Measurements from ENCODE around the gene NRG2.

Gene NRG2

DNA sequence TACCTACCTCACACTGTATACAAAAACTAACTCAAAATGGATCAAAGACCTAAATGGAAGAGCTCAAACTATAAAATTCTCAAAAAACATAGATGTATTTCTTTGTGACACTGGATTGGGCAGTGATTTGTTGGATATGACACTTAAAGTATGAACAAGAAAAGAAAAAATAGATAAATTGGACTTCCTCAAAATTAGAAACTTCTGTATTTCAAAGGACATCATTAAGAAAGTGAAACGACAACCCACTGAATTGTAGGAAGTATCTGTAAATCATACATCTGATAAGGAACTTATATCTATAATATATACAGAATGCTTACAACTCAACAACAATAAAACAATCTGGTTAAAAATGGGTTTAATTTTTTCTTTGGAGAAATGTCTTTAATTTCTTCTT is 96.7 kb downstream of the NRG2 start:
- no peak for DNase-seq (ENCODE audit: low read depth)

GRCh38 chr5:139946006-139946405 is 97.1 kb downstream of the NRG2 start:
- DNase-seq (ENCODE audit: low read depth): no peak

- DNase-seq (ENCODE audit: low read depth): no peak
Observed at GRCh38 chr5:139942243-139942642, 100.9 kb downstream of the NRG2 start.

DNA sequence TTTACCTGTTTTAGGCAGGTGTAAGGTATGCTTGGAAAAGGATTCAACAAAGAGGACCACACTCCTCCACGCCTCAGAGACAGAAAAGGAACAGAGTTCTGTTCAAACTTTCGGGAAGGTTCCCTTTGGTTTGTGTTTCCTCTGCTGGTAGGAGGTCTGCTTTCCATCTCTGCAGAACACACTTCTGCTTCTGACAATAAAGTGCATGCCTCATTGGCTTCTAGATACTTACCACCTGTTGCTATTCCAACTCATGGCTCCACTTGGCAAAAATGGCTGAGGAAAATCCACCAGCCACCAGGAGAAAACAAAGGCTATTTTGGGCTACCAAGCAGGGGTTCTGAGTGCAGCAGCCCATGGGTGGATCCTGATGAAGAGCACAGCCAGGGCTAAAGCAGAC is 112.7 kb downstream of the NRG2 start:
- DNase-seq (ENCODE audit: low read depth): no peak

DNA sequence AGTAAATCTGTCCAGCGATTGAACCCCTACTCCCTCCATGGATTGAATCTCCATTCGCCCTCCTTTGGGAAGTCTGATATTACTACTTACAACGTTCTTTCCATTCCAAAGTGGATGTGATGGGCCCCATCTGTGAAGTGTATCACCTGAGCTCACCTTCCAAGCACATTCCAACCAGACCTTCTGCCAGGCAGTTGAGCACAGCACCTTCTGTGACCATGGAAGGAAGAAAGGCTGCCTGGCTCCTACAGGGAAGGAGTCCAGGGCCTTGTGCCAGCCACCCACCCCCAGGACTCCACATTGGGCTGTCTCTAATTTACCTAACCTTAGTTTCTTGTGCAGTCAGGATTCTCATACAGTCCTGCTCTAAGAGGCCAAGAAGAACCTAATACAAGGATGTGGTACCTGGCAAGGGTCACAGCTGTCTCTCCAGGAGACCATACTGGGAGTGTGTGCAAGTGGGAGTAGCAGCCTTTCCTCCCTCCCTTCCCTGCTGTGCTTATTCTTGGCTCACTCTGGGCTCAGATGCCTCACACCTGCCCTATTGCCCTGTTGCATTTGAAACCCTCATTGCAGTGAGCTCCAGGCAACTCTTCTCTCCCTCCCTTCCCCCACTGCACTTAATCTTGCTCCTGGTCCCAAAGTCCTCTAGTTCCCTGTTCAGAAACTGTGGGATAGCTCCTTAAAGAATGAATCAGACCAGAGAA is 116.1 kb downstream of the NRG2 start:
- DNase-seq (ENCODE audit: low read depth): no peak

DNA sequence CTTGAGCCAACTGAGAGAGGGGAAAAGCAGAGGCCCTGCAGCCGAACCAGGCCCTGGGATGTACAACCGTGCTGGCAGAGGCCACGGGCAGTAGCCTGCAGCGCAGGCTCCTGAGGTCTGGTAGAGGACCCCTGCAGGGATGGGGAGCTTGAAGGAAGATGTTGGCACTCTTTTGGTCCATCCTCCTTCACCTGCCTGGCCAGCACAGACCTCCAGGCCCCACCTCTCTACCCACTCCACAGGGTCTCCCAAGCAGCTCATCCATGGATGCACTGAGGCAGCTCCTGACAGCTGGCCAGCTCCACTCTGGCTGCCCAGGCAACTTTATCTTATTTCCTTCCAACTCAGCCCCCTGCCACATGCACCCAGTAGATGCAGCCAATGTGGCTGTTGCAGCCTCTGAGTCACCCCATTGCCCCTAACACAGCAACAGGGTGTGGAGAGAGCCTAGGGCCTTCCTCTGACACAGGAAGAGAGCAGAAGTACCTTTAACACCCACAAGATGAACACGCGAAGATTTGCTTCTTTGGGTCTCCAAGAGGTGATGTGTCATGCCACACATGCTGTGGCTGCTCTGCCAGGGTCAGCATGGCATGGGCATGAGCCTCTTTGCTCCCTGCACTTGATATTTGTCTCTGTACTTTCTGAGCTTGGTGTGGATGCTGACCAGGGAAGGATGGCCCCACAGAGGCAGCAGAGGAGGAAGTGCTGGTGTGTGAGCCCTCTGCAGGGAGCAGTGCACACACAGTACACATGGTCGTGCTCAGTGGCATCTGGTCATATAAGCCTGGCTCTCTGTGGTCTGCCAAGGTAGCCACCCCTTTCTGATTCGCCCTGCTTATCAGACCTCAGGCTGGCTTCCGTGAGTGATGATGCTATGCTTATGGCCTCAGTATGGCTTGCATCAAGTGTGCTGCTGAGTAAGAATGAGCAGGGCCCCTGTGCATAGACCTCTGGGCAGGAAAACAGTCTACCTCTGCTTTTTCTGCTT is 117.2 kb downstream of the NRG2 start:
- no peak for DNase-seq (ENCODE audit: low read depth)

DNA sequence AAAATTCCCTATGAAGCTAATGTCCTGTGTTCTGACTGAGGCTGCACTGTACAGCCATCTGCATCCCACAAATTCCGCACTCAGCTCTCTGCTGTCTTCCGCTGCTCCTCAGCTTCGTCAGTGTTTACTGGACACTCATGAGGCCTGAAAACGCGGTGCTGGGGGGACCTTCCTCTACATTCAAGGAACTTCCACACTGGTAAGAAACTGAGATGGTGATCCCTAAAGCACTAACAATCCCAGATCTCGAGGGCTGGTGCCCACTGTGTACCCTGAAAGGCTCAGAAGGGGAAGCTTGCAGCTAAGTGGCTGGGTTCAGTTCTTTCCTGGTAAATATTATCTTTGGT is 117.9 kb downstream of the NRG2 start:
- DNase-seq (ENCODE audit: low read depth): no peak

GRCh38 chr5:139924294-139925215 is 118.5 kb downstream of the NRG2 start:
- no peak for DNase-seq (ENCODE audit: low read depth)

- no peak for DNase-seq (ENCODE audit: low read depth)
Observed at GRCh38 chr5:139919308-139919707, 123.8 kb downstream of the NRG2 start.

GRCh38 chr5:139915834-139916233 is 127.3 kb downstream of the NRG2 start:
- DNase-seq (ENCODE audit: low read depth): no peak

DNA sequence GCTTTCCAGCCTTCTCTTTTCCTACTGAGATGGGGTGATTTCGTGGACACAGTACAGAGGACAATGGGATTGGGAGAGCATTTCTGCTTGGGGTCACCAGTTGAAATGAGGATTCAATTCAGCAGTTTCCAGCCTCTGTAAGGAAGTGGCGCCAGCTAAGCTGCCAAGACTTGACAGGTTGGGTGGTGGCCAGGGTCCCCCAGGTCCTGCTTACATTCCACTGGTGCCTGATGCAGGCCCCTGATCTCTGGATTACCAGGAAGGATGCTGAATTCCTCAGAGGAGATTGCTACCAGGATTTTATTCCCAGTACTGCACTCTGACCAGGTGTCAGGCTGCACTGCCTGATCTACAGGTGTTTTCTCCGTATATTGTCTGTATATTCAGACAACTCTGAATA is 127.8 kb downstream of the NRG2 start:
- no peak for DNase-seq (ENCODE audit: low read depth)

DNA sequence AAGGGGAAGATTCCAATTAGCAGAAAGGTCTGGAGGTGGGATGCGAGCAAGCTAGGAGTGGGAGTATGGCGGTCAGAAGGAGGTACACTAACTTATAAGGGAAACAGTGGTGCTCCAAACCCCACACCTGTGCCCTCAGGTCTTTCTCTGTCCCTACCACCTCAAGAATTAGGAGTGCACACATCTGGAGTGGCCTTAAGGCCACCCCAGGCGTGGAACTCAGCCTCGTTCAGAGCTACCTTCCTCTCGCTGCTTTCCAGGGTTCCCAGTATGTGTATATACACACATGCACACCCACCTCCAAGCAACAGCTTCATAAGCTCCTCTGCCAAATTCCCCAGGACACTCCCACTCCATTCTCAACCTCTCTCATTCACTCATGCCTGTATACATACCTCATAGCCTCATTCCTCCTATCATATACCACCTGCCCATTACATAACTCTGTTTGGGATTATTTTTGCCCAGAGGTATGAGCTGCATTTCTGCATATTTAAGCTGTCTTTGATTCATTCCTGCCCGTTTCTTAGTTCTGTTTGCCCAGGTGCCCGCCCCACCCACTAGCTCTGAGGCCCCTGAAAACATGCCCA is 128.8 kb downstream of the NRG2 start:
- DNase-seq (ENCODE audit: low read depth): no peak

GRCh38 chr5:139912804-139913203 is 130.3 kb downstream of the NRG2 start:
- DNase-seq (ENCODE audit: low read depth): no peak

GRCh38 chr5:139912158-139912557 is 130.9 kb downstream of the NRG2 start:
- DNase-seq (ENCODE audit: low read depth): no peak

GRCh38 chr5:139911425-139912120 is 131.5 kb downstream of the NRG2 start:
- DNase-seq (ENCODE audit: low read depth): no peak

DNA sequence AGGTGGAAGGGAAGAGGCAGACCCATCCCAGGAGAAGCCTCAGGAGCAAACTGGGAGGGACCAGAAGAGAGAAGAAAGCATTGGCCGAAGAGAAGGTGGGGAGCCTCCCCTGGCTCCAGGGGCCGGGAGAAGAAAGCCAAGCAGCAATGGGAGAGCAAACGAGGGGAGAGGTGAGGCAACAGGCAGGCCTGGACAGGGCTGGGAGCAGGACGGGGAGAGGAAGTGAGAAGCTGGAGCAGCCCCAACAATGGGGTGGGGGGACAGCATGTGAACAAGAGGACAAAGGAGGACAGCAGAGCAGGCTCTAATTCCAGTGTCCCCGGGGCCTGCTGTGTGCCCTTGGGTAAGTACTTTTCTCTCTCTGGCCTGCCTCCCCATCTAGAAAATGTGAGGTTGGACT is 132.2 kb downstream of the NRG2 start:
- no peak for DNase-seq (ENCODE audit: low read depth)

- DNase-seq (ENCODE audit: low read depth): no peak
Observed at GRCh38 chr5:139910036-139910435, 133.1 kb downstream of the NRG2 start.

GRCh38 chr5:139908749-139909148 is 134.3 kb downstream of the NRG2 start:
- no peak for DNase-seq (ENCODE audit: low read depth)

GRCh38 chr5:139906661-139907060 is 136.4 kb downstream of the NRG2 start:
- DNase-seq (ENCODE audit: low read depth): no peak

DNA sequence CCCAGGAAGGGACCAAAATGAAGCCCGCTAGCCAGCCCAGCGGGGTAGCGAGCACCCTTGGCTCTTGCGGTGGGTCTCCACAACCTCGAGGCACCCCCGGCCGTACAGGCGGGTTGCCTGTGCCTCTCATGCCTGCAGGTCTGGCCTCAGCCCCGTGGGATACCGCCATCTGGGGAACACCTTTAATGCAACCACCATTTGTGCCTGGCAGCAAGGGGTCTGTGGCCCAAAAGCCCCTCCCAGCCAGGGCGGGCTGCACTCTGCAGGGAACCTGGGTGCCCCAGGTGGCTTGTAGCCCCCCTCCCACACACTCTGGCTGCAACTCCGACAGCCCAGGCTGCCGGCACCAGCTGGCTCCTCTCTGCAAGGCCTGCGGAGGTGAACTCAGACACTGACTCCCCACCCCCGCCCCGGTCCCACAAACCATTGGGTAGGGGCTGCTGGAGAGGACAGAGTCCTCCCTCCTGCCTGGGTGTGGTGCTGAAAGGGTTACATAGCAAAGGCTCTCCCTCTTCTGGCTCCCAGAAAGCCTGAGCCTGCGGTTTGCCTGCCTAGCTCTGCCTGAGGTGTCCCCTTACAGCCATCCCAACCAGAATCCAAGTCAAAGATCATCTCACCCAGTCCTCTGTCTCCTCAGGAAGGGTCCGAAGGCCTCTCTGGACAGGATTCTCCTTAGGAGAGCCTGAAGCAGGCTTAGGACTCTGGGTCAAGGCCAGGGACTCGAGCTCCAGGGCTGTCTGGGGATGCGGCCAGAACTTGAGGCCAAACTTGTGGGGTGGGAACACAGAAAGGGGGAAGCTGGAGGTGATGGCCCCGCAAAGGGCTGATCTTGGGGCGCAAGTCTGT is 138.1 kb downstream of the NRG2 start:
- no peak for DNase-seq (ENCODE audit: low read depth)

- no peak for DNase-seq (ENCODE audit: low read depth)
Observed at GRCh38 chr5:139904566-139904815, 138.6 kb downstream of the NRG2 start.
